NB4 (cell line): Measurements from ENCODE around the gene DNAI1.
"Not testable (repeated sequence)": the region's sequence is repeated elsewhere in the genome, so short reads cannot be mapped to it uniquely, and the experiment has no call there.

Source experiments
- POLR2A ChIP-seq: IDR thresholded peaks from 2 replicates; pipeline ENCODE4 v1.6.1; 2011; ENCODE audit warnings: mild to moderate bottlenecking; ENCODE audit not compliant: insufficient read length; ENCODE audit errors: extremely low read depth
- TF ChIP-seq, protein P1 (sequence below): IDR thresholded peaks from one replicate; pipeline ENCODE4 v1.5.1; 2012; ENCODE audit warnings: low read depth, low read length

- TF ChIP-seq, protein P1, sequence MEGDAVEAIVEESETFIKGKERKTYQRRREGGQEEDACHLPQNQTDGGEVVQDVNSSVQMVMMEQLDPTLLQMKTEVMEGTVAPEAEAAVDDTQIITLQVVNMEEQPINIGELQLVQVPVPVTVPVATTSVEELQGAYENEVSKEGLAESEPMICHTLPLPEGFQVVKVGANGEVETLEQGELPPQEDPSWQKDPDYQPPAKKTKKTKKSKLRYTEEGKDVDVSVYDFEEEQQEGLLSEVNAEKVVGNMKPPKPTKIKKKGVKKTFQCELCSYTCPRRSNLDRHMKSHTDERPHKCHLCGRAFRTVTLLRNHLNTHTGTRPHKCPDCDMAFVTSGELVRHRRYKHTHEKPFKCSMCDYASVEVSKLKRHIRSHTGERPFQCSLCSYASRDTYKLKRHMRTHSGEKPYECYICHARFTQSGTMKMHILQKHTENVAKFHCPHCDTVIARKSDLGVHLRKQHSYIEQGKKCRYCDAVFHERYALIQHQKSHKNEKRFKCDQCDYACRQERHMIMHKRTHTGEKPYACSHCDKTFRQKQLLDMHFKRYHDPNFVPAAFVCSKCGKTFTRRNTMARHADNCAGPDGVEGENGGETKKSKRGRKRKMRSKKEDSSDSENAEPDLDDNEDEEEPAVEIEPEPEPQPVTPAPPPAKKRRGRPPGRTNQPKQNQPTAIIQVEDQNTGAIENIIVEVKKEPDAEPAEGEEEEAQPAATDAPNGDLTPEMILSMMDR, result not testable (repeated sequence)
- not testable (repeated sequence) for TF ChIP-seq POLR2A
These were observed 20.7 kb upstream of the DNAI1 start for GRCh38 chr9:34437926-34438307.
